Nephron (organoid): ENCODE data around the gene ZNF497.

Source experiments
- H3K27ac Mint-ChIP-seq, 3 experiments: 2 replicates each; pipeline ENCODE4 v1.8.0; 2020; ENCODE audit warnings: mixed read lengths in 3 of 3, mild to moderate bottlenecking in 2 of 3, moderate library complexity in 1 of 3
- H3K27me3 Mint-ChIP-seq: 2 replicates; pipeline ENCODE4 v1.8.0; 2021; ENCODE audit warnings: low read depth, mild to moderate bottlenecking, moderate library complexity, mixed read lengths
- H3K36me3 Mint-ChIP-seq: 2 replicates; pipeline ENCODE4 v1.8.0; 2020; ENCODE audit warnings: low read depth, mixed read lengths
- H3K4me1 Mint-ChIP-seq: 2 replicates; pipeline ENCODE4 v1.8.0; 2020; ENCODE audit warnings: mixed read lengths
- H3K4me3 Mint-ChIP-seq, 3 experiments: 2 replicates each; pipeline ENCODE4 v1.8.0; 2020; ENCODE audit warnings: mild to moderate bottlenecking in 3 of 3, mixed read lengths in 3 of 3, moderate library complexity in 2 of 3
- H3K9me3 Mint-ChIP-seq: 2 replicates; pipeline ENCODE4 v1.8.0; 2020; ENCODE audit warnings: mixed read lengths
- CTCF ChIP-seq, 3 experiments: fragments of 200-600 bp; sonication (generic); IDR thresholded peaks; one replicate each; pipeline ENCODE4 v1.5.0; 2021; ENCODE audit warnings: antibody characterized with exemption in 3 of 3; ENCODE audit not compliant: unreplicated experiment in 3 of 3

Gene ZNF497

GRCh38 chr19:58362272-58362994 is at the start of gene ZNF497:
Gene ZNF497 (minus strand): TSS chr19:58362751. CDS start chr19:58357635, 5,116 bp downstream.
- peak in 1 of 3 experiments; percentile 3 for TF ChIP-seq CTCF (IDR thresholded peaks at IDR 0.05; ENCODE audit: unreplicated experiment in 3 of 3)
- Mint-ChIP-seq H3K9me3 (no peaks in the 10 kb centered on the region), H3K27ac (peak within 1 kb of the TSS; percentile 99 to 100 (median 100)), H3K36me3 (peaks cover 3% of the 10 kb centered on the region), H3K4me1 (no peaks in the 10 kb centered on the region), H3K27me3 (no peaks in the 10 kb centered on the region), H3K4me3 (peak within 1 kb of the TSS; percentile 95 to 100 (median 97))

GRCh38 chr19:58409010-58409790 is 46.6 kb upstream of the ZNF497 start:
- Mint-ChIP-seq H3K9me3 (no peaks in the 10 kb centered on the region), H3K27me3 (no peaks in the 10 kb centered on the region), H3K27ac (peak overlapping the region; percentile 34 to 78 (median 62)), H3K36me3 (peaks cover 25% of the 10 kb centered on the region), H3K4me1 (peaks cover 34% of the 10 kb centered on the region), H3K4me3 (peak overlapping the region; percentile 89 to 96 (median 90))
- no peak for TF ChIP-seq CTCF (IDR thresholded peaks at IDR 0.05; ENCODE audit: unreplicated experiment in 3 of 3)

- Mint-ChIP-seq H3K27ac (peak within 1 kb of the TSS; percentile 85 to 97 (median 95)), H3K9me3 (no peaks in the 10 kb centered on the region), H3K36me3 (peaks cover 29% of the 10 kb centered on the region), H3K4me1 (peaks cover 34% of the 10 kb centered on the region), H3K4me3 (peak within 1 kb of the TSS; percentile 89 to 96 (median 90)), H3K27me3 (no peaks in the 10 kb centered on the region)
- TF ChIP-seq CTCF (IDR thresholded peaks at IDR 0.05; ENCODE audit: unreplicated experiment in 3 of 3): no peak
These were observed 45.8 kb upstream of the ZNF497 start, which contains the start of gene ZNF584 for GRCh38 chr19:58408152-58409009. Gene ZNF584 (plus strand): TSS chr19:58408649. CDS start chr19:58409148, 499 bp downstream.

GRCh38 chr19:58407658-58408151 is 45.2 kb upstream of the ZNF497 start:
- peaks cover 34% of the 10 kb centered on the region for H3K4me1 Mint-ChIP-seq

More at GRCh38 chr19:58407658-58408151, 45.2 kb upstream of the ZNF497 start:
- H3K9me3 Mint-ChIP-seq: no peaks in the 10 kb centered on the region
- peaks cover 24% of the 10 kb centered on the region for H3K36me3 Mint-ChIP-seq
- H3K27ac Mint-ChIP-seq: peak overlapping the region; percentile 85 to 97 (median 95)
- H3K4me3 Mint-ChIP-seq: peak overlapping the region; percentile 89 to 96 (median 90)
- H3K27me3 Mint-ChIP-seq: no peaks in the 10 kb centered on the region
- no peak for TF ChIP-seq CTCF (IDR thresholded peaks at IDR 0.05; ENCODE audit: unreplicated experiment in 3 of 3)
